HG03097 (cell line): ENCODE measurements around the gene SEMA3C.
A peak's percentile ranks its signal among the peaks of the same experiment; 100 is the strongest.

Experiments used
- ATAC-seq: cut with Tn5 transposase; IDR thresholded peaks from one replicate; pipeline ENCODE4 v1.9.1; 2021; ENCODE audit not compliant: unreplicated experiment, low FRiP score

SEMA3C gene

GRCh38 chr7:80918909-80919721 is at the start of gene SEMA3C:
Gene SEMA3C (minus strand): TSS chr7:80919051. CDS start chr7:80916781, 2,270 bp downstream.
- peak; percentile 58 for ATAC-seq

GRCh38 chr7:80968606-80969005 is 49.8 kb upstream of the SEMA3C start:
- no peak for ATAC-seq

GRCh38 chr7:80967917-80968297 is 49.1 kb upstream of the SEMA3C start:
- no peak for ATAC-seq

- ATAC-seq: no peak
These were observed 48.4 kb upstream of the SEMA3C start for GRCh38 chr7:80967071-80967916.

GRCh38 chr7:80960244-80960795 is 41.5 kb upstream of the SEMA3C start:
- no peak for ATAC-seq

GRCh38 chr7:80957226-80957777 is 38.5 kb upstream of the SEMA3C start:
- ATAC-seq: no peak

GRCh38 chr7:80954191-80954590 is 35.3 kb upstream of the SEMA3C start:
- ATAC-seq: no peak

GRCh38 chr7:80950550-80950967 is 31.7 kb upstream of the SEMA3C start:
- ATAC-seq: no peak

GRCh38 chr7:80949449-80949848 is 30.6 kb upstream of the SEMA3C start:
- ATAC-seq: no peak

GRCh38 chr7:80946858-80947257 is 28.0 kb upstream of the SEMA3C start:
- no peak for ATAC-seq

- no peak for ATAC-seq
These were observed 27.1 kb upstream of the SEMA3C start for GRCh38 chr7:80945976-80946375.

- no peak for ATAC-seq
These were observed 24.5 kb upstream of the SEMA3C start for GRCh38 chr7:80943342-80943741.

- no peak for ATAC-seq
These were observed 23.6 kb upstream of the SEMA3C start for GRCh38 chr7:80942261-80943041.

- no peak for ATAC-seq
These were observed 22.4 kb upstream of the SEMA3C start for GRCh38 chr7:80941208-80941758.

GRCh38 chr7:80940539-80941207 is 21.8 kb upstream of the SEMA3C start:
- ATAC-seq: no peak

- no peak for ATAC-seq
These were observed 18.5 kb upstream of the SEMA3C start for GRCh38 chr7:80937336-80937735.

- ATAC-seq: no peak
These were observed 17.3 kb upstream of the SEMA3C start for GRCh38 chr7:80935991-80936780.

GRCh38 chr7:80934321-80934720 is 15.5 kb upstream of the SEMA3C start:
- ATAC-seq: no peak

GRCh38 chr7:80932536-80932935 is 13.7 kb upstream of the SEMA3C start:
- no peak for ATAC-seq
